ENCODE data around the gene IL10.

IL10 gene

DNA sequence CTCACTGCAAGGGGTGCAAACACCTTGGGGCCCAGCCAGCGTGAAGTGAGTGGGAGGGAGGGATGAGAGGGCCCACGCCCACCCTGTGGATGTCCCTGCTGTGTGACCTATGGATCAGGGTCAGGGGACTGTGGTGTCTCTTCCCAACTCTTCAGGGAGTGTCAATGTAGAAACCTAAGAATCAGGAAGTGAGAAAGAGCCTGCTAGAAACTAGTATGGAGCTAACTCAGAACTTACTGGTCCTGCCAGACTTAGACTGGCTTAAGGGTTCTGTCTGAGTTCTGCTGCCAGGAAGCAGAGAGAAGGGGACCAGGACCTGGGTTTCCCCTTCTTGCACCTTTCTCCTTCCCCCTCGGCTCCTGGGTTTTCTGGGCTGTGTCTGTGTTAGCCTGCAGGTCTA lies 1.8 kb upstream of the IL10 start:
- TF ChIP-seq, protein P1, sequence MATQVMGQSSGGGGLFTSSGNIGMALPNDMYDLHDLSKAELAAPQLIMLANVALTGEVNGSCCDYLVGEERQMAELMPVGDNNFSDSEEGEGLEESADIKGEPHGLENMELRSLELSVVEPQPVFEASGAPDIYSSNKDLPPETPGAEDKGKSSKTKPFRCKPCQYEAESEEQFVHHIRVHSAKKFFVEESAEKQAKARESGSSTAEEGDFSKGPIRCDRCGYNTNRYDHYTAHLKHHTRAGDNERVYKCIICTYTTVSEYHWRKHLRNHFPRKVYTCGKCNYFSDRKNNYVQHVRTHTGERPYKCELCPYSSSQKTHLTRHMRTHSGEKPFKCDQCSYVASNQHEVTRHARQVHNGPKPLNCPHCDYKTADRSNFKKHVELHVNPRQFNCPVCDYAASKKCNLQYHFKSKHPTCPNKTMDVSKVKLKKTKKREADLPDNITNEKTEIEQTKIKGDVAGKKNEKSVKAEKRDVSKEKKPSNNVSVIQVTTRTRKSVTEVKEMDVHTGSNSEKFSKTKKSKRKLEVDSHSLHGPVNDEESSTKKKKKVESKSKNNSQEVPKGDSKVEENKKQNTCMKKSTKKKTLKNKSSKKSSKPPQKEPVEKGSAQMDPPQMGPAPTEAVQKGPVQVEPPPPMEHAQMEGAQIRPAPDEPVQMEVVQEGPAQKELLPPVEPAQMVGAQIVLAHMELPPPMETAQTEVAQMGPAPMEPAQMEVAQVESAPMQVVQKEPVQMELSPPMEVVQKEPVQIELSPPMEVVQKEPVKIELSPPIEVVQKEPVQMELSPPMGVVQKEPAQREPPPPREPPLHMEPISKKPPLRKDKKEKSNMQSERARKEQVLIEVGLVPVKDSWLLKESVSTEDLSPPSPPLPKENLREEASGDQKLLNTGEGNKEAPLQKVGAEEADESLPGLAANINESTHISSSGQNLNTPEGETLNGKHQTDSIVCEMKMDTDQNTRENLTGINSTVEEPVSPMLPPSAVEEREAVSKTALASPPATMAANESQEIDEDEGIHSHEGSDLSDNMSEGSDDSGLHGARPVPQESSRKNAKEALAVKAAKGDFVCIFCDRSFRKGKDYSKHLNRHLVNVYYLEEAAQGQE (IDR thresholded peaks at IDR 0.05; ENCODE audit: low read depth): no peak
- TF ChIP-seq, protein P2, sequence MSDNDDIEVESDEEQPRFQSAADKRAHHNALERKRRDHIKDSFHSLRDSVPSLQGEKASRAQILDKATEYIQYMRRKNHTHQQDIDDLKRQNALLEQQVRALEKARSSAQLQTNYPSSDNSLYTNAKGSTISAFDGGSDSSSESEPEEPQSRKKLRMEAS (IDR thresholded peaks at IDR 0.05): no peak

DNA sequence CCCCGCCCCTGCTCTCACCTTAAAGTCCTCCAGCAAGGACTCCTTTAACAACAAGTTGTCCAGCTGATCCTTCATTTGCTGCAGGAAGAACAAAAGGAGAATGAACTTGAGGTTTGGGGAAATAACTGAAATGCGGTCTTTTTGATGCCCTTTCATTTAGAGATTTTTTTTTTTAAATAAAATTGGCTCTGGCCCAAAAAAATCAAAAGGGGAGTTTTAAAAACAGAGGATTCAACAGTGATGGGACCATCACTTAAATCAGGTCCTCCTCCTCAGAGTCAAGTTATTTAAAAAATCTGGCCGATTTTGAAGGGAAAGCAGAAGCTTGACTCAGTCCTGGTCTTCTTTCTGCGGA lies 979 bp downstream of the IL10 start:
- TF ChIP-seq, protein P2 (IDR thresholded peaks at IDR 0.05): no peak
- TF ChIP-seq FOXM1 (IDR thresholded peaks at IDR 0.05; ENCODE audit: borderline replicate concordance, low read depth) (no peak), RAD21 (IDR thresholded peaks at IDR 0.05; ENCODE audit: low read depth) (no peak), ZBTB7A (IDR thresholded peaks at IDR 0.05; ENCODE audit: low read depth) (no peak), NFIC (IDR thresholded peaks at IDR 0.05) (no peak), TEAD4 (IDR thresholded peaks at IDR 0.05) (no peak), TCF12 (IDR thresholded peaks at IDR 0.05; ENCODE audit: low read depth) (no peak), CEBPB (IDR thresholded peaks at IDR 0.05) (no peak)
- TF ChIP-seq, protein P3, sequence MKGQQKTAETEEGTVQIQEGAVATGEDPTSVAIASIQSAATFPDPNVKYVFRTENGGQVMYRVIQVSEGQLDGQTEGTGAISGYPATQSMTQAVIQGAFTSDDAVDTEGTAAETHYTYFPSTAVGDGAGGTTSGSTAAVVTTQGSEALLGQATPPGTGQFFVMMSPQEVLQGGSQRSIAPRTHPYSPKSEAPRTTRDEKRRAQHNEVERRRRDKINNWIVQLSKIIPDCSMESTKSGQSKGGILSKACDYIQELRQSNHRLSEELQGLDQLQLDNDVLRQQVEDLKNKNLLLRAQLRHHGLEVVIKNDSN (IDR thresholded peaks at IDR 0.05): no peak
- TF ChIP-seq, protein P1 (IDR thresholded peaks at IDR 0.05; ENCODE audit: low read depth): no peak

DNA sequence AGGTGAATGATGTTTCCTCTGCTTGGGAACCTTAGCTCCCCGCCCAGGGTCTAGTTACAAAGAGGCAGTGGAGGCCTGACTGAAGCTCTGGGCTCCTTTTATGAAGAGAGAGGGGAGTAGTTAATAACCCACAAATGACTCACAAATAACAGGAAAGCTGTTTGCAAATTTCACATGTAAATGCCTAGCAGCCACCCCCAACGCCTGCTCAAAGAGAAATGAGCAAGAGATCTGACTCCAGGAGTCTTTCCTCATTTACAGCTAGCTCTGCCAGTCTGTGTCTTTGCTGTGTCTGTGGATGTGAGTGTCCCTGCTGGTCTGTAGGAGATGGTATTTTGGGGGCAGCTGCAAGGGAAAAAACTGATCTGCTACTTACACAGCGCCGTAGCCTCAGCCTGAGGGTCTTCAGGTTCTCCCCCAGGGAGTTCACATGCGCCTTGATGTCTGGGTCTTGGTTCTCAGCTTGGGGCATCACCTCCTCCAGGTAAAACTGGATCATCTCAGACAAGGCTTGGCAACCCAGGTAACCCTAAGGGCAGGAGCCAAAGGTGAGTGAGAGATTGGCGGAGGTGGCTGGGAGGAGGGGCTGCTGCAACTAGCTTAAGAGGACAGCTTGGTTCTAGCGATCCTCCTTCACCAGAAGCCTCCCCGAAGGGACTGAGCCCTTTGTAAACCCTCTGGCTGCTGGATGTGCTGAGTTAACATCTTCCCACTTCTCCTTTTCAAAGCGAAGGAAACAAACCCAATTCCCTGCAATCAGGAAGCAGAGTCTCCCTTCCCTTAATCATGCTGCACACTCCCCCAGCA lies 1.6 kb downstream of the IL10 start, which contains the start of gene IL19:
Gene IL19 (plus strand): TSS at position 243 of the 807 bp plus-strand sequence. CDS start 65,890 bp downstream, outside the sequence.
- TF ChIP-seq, protein P2 (IDR thresholded peaks at IDR 0.05): no peak
- TF ChIP-seq ZBTB7A (IDR thresholded peaks at IDR 0.05; ENCODE audit: low read depth): no peak
- no peak for TF ChIP-seq TCF12 (IDR thresholded peaks at IDR 0.05; ENCODE audit: low read depth)

DNA sequence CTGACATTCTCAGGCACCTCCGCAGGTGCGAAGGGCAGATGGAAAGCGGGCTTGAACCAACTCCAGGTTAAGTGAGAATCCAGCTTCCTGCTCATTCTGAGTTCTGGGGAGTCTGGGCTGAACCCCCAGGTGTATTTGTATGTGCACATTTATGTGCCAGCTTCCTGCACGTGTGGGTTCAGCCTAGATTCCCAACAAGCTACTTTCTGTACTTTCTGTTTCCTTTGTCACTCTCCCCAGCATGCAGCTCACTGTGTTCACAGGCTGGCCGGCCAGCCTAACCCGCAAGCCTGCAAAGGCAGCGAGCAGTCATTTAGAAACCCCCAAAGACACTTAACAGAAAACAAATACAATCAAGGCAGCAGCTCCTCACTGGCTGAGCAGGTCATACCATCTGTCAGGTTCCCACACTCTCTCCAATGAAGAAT lies 3.0 kb downstream of the IL10 start:
- TF ChIP-seq CEBPB (IDR thresholded peaks at IDR 0.05): no peak
- TF ChIP-seq, protein P2 (IDR thresholded peaks at IDR 0.05): no peak
- TF ChIP-seq EGR1 (IDR thresholded peaks at IDR 0.05): no peak
- TF ChIP-seq YY1 (IDR thresholded peaks at IDR 0.05; ENCODE audit: low read depth): no peak
- TF ChIP-seq, protein P3 (IDR thresholded peaks at IDR 0.05): no peak
- no peak for TF ChIP-seq EP300 (IDR thresholded peaks at IDR 0.05; ENCODE audit: borderline replicate concordance)
- no peak for TF ChIP-seq RAD21 (IDR thresholded peaks at IDR 0.05; ENCODE audit: low read depth)
- TF ChIP-seq ZBTB7A (IDR thresholded peaks at IDR 0.05; ENCODE audit: low read depth): no peak
- TF ChIP-seq CREB1 (IDR thresholded peaks at IDR 0.05; ENCODE audit: low read depth): no peak
- TF ChIP-seq TCF12 (IDR thresholded peaks at IDR 0.05; ENCODE audit: low read depth): no peak
- no peak for TF ChIP-seq FOXM1 (IDR thresholded peaks at IDR 0.05; ENCODE audit: borderline replicate concordance, low read depth)
- TF ChIP-seq, protein P1 (IDR thresholded peaks at IDR 0.05; ENCODE audit: low read depth): no peak
- TF ChIP-seq TAF1 (IDR thresholded peaks at IDR 0.05; ENCODE audit: low read depth): no peak
- no peak for TF ChIP-seq TEAD4 (IDR thresholded peaks at IDR 0.05)
- TF ChIP-seq NFIC (IDR thresholded peaks at IDR 0.05): no peak

Measured in Ishikawa (cell line).